HG03565 (cell line): ENCODE results near the gene ARF4.
A peak's percentile ranks its signal among the peaks of the same experiment; 100 is the strongest.
"Not testable (repeated sequence)": the region's sequence is repeated elsewhere in the genome, so short reads cannot be mapped to it uniquely, and the experiment has no call there.

Source experiments
- ATAC-seq: cut with Tn5 transposase; IDR thresholded peaks from one replicate; pipeline ENCODE4 v1.9.1; 2021; ENCODE audit warnings: mild to moderate bottlenecking, moderate library complexity; ENCODE audit not compliant: unreplicated experiment

Gene ARF4

DNA sequence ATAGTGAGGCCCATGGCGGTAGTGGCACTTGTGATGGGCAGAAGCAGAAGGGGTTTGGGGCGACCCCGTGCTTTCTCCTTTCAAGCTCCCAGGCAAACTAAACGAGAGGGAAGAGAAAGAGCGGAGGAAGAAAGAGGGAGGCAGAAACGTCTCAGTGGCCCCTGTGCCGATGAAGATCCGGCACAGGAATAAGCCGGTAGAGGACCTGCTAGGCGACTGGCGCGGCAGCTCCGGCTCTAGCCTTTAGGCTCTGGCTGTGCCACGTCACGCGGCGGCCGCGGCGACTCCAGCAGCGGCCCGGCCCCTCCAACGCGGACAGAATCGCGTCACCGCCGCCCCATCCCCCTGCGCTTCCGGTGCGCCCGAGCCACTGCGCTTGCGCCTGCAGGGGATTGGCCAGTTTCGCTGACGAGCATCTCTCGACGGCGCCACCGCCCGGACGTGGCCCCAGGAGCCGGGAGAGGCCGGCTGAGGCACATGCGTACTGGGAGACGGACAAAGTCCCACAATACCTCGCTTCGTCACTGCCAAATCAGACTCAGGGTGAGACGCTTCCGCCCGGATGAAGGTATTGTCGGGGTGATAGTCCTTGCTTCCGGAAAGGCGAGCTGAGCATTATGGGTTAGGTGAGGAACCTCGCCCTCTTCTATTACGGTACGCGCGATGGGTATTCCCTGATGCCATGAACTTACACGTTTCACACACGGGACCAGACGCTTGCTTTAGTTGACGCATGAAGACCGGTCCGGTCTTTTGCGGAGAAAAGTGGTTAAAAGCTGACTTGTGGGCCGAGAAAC lies at the start of gene ARF4:
Gene ARF4, minus strand, starts transcription at position 218 of the 797 bp plus-strand sequence. Its CDS starts 204 bp downstream, at position 14.
- ATAC-seq: peak; percentile 92

DNA sequence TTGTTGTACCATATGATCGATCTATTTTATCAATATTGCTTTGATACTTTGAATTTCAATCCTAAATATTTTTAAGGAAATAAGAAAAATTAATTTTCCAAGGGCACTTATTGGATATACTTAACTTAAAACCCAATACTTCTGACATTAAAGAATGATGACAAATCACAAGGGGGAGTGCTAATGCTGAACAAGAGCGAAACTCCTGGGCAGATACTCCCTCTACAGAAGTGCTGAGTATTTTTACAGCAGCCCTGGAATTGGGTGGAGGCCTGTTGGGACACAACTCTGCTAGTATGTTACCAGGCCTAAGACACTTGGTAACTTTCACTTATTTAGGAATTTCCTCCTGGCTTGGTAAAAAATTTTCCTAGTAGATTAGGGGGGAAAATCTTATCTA lies 49.6 kb upstream of the ARF4 start:
- ATAC-seq: no peak

DNA sequence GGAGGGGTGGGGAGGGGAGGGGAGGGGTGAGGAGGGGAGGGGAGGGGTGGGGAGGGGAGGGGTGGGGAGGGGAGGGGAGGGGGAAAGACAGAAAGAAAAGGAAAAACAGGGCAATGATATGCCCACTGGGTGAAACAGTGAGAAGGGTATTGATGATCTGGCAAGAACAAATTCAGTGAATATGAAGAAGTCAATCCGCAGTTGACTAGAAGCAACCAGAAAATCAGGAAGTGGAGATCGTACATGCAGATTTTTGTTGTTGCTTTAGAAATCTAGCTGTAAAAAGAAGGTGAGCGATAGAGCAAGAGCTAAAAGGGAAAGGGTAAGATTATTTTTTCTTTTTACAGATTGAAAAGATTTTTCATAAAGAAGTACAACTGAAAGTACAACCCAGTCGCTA lies 47.6 kb upstream of the ARF4 start:
- no peak for ATAC-seq

DNA sequence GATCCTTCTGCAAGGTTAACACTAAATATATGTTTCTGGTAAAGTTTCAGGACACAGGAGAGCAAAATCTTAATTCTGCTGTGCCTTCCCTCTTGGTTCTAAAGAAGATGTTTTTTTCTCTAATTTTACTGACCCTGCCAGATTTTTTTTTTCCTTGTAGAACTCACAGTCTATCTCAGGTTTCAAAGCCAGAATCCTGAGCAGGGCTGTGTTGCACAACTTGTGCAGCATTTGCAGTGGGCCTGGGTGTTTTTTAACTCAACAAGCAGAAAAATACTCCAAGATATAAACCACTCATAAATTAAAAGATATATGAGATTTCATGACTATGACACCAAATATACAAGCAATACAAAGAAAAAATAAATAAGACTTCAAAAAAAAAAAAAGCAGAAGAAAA lies 40.2 kb upstream of the ARF4 start:
- no peak for ATAC-seq

DNA sequence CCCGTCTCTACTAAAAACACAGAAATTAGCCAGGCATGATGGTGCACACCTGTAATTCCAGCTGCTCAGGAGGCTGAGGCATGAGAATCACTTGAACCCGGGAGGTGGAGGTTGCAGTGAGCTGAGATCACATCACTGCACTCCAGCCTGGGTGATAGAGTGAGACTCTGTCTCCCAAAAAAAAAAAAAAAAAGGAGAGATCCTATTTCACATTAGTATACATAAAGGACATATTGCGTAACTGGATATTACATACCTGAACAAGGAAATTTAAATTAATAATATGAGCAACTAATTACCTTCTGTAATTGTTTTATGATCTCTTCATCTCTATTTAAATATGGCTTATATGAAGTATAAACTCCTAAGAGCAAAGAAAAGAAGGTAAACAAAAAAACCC lies 37.1 kb upstream of the ARF4 start:
- not testable (repeated sequence) for ATAC-seq

DNA sequence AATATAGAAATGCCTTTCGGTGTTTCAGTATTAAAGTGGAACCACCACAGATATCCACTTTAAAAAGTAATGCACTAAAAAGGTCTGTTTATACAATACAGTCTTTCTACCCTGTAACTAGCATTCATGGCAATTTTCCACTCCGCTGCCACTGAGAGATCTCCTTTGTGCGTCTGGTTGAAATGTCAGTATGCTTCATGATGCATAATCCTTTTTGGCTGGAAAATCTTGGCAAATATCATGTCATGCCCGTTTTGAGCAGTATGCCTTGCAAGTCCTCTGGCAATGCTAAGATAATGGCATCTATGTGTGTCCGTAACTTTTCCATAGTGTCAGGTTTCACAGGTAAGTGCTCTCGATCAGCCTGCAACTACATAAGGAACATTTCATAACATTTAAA lies 30.8 kb upstream of the ARF4 start:
- no peak for ATAC-seq

DNA sequence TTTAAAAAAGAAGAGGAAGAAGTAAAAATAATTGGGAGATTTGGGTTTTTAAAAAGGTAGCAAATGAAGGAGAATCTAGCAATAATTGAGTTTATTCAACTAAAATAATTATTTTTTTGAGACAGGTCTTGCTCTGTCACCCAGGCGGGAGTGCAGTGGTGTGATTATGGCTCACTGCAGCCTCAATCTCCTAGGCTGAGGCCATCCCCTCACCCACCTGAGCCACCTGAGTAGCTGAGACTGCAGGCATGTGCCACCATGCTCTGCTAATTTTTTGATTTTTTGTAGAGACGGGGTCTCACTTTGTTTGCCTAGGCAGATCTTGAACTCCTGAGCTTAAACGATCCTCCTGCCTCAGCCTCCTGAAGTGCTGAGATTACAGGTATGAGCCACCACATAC lies 27.7 kb upstream of the ARF4 start:
- no peak for ATAC-seq

DNA sequence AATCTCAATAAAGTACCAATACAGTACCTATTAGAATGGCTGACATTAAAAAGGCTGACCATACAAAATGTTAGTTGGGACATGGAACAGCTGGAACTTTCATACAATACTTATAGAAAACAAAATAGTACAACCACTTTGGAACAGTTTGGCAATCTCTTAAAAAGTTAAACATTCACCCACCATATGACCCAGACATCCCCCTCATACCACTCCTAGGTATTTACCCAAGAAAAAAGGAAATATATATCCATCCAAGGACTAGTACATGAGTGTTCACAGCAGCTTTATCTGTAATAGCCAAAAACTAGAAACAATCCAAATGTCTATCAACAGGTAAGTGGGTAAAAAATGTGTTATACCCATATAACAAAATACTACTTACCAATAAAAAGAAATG lies 25.2 kb upstream of the ARF4 start:
- ATAC-seq: no peak

DNA sequence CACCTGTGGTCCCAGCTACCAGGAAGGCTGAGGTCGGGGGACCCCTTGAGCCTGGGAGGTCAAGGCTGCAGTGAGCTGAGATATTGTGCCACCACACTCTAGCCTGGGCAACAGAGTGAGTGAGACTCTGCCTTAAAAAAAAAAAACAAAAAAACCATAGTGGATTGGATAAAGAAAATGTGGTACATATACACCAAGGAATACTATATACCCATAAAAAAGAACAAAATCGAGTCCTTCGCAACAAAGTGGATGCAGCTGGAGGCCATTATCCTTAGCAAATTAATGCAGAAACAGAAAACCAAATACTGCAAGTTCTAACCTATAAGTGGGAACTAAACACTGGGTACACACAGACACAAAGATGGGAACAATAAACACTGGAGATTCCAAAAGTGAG lies 20.6 kb upstream of the ARF4 start:
- ATAC-seq: no peak

DNA sequence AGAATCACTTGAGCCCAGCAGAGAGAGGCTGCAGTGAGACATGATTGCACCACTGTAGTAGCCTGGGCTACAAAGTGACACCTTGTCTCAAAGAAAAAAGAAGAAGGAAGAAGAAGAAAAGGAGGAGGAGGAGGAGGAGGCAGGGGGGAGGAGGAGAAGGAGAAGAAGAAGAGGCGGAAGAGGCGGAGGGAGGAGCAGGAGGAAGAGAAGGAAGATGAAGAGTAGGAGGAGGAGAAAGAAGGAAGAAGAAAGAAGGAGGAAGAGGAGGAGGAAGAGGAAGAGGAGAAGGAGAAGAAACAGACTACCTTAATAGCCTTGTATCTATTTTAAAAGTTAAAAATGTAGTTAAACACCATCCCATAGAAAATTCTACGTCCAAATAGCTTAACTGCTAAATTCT lies 19.1 kb upstream of the ARF4 start:
- ATAC-seq: no peak

DNA sequence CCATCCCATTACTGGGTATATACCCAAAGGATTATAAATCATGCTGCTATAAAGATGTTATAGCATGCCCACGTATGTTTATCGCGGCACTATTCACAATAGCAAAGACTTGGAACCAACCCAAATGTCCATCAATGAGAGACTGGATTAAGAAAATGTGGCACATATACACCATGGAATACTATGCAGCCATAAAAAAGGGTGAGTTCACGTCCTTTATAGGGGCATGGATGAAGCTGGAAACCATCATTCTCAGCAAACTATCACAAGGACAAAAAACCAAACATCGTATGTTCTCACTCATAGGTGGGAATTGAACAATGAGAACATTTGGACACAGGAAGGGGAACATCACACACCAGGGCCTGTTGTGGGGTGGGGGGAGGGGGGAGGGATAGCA lies 14.7 kb upstream of the ARF4 start:
- not testable (repeated sequence) for ATAC-seq

DNA sequence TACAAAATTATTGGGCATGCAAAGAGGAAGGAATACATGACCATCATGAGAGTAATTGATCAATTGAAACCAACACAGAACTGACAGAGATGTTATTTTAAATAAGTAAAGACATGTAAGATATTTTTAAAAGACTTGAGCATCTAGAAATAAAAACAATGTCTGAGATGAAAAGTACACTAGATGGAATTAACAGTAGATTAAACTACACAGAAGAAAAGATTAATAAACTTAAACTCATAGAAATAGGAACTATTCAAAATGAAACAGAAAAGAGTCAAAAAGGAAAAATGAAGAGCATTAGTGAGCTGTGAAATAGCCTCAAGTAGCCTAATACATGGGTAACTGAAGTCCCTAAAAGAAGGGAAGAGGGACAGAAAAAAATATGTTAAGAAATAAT lies 8.5 kb upstream of the ARF4 start:
- ATAC-seq: no peak

DNA sequence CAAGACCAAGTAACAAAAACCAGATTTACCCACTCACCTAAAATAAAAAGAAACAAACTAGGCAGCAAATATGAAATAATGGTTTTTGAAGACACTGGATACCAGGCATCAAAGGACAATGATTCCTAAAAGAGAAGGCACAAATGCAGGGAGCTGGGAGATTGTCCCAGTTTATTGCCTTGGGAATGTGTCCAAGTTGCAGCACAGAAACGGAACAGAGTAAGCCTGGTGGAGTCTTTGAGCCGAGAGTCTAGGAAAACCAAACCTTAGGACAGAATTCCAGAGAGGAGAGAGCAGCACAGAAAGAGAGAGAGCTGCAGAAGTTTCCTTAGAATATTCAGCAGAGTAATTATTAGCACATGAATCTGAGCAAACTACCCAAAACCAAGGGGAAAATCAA lies 7.8 kb upstream of the ARF4 start:
- no peak for ATAC-seq

DNA sequence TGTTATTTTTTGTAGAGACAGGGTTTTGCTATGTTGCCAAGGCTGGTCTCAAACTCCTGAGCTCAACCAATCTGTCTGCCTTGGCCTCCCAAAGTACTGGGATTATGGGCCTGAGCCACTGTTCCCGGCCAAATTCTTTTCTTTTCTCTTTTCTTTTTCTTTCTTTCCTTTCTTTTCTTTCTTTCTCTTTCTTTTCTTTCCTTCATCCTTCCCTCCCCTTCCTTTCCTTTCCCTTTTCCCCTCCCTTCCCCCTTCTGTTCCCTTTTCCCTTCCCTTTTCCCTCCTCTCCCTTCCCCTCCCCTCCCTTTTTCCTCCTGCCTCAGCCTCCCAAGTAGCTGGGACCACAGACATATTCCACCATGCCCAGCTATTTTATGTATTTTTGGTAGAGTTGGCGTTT lies 3.1 kb upstream of the ARF4 start:
- ATAC-seq: no peak

DNA sequence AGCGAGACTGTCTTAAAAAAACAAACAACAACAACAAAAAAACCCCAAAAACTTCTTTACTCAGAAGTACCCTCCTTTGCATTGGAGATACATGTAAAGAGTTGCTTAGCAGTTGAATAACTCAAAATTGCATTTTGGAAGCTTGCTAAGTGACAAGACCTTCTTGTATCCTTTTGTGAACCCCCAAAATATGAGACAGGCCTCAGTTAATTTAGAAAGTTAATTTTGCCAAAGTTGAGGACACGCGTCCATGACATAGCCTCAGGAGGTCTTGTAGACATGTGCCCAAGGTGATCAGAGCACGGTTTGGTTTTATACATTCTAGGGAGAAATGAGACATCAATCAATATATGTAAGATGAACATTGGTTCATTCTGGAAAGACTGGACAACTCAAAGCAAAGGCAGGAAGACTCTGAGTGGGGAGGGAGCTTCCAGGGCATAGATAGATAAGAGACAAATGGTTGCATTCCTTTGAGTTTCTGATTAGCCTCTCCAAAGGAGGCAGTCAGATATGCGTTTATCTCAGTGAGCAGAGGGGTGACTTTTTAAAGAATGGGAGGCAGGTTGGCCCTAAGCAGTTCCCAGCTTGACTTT lies 1.7 kb upstream of the ARF4 start:
- no peak for ATAC-seq

DNA sequence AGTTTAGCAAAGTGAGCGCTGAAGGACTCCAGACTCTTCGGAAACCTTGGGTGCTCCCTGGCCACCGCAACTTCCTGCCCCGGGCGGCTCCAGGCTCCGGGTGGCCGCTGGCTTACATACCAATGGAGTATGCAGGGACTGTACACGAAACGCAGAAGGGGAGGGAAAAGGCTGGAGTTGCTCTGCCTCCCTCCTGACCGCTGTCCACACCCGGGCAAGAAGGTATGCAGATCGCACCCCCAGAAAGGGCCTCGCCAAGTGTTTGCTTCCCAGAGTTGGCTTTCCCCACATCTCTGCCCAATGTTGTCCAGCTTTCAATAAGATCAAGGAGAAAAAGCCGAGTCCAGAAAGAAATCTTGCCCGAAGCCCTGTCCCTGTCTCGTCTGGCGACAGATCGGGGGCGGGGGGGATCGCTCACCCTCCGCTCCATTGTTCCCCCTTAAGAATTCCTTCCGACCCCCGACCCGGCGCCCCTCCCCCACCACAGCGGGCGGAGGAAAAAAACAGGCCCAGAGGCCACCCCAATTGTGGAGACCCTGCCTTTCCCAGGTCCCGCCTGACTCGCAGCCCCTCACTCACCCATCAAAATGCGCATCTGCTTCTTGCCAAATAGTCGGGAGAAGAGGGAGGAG lies 533 bp downstream of the ARF4 start:
- ATAC-seq: no peak

DNA sequence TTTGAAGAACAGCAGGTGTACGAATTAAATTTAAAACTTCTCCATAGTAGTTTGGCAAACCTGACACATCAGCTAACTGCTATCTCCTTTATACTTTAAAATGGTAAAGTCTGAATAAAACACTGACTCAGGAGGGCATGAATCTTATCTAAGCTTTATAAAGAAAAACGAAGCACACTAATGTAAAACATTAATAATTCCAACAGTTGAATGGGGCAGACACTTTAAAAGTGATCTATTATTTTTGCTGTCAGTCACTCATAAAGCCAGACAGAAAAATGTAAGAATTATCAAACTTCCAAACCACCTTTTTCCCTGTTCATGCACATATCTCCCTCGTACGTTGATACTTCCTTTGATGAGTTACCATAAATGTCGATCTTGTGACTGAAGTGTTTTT lies 2.6 kb downstream of the ARF4 start:
- ATAC-seq: no peak

DNA sequence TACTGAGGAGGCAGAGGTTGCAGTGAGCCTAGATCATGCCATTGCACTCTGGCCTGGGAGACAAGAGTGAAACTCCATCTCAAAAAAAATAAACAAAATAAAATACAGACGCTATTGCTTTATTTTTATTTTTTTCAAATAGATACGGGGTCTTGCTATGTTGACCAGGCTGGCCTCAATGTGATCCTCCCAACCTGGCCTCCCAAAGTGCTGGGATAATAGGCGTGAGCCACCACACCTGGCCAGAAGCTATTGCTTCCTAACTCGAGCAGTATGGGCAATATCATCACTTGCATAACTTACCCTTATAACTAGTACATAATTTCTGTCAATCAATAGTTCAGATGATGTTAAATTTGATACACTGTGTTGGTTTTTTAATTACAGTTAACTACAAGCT lies 3.0 kb downstream of the ARF4 start:
- no peak for ATAC-seq

DNA sequence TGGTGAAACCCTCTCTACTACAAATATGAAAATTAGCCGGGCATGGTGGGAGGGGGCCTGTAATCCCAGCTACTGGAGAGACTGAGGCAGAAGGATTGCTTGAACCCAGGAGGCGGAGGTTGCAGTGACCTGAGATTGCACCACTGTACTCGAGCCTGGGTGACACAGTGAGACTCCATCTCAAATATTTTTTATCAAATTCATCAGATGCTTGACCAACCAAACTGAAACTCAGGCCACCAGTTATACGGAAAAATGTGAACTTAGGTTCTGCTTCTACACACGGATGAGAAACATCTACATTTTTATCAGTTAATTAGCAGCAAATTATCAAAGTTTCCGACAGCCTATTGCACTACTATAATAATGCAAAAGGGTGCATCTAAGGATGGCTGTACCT lies 4.8 kb downstream of the ARF4 start:
- no peak for ATAC-seq

DNA sequence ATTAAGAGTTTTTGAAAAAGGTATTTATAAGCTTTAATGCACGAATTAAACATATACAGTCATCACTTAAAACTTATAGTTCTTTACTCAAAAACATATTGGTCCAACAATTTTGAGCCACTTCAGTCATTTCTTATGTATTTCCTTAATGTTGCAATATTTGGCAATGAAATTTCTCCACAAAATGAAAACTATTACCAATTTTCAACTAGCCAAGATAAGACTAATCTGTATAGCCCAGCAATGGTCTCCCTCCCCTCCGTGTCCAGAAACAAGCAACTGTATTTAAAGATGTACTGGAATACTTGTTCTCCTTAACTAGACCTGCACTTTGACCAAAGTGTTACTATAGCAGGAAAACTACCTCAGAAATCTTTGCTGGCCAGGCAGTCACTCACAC lies 9.2 kb downstream of the ARF4 start:
- no peak for ATAC-seq

DNA sequence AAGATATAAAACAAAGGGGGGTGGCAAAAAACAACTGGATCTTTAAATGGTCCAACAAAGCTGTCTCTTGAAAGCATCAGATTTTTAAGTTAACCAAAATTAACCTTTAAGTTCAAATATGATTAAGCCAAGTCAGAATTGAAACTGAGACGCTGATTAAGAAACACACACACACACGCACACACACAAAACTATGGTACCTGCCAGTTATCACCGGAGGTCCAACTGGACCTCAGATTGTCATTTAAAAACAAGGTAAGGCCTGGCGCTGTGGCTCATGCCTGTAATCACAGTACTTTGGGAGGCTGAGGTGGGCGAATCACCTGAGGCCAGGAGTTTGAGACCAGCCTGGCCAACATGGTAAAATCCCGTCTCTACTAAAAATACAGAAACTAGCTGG lies 10.4 kb downstream of the ARF4 start:
- ATAC-seq: no peak

DNA sequence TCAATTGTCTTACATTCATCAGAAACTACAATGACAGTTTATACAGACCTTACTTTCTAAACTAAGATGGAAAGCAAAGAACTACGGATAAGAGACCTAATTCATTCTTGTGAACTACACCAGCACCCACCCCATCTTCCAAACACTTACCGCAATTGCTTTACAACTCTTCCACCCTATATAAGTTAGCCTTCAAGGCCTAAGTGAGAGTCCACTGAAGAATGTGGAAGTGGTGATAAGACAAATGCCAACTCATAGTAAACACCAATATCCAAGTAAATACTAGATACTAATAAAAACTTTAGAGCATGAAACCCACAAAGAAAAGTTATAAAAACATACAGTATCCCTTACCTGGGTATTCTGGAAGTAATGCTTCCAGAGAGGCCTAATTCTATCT lies 13.6 kb downstream of the ARF4 start:
- ATAC-seq: no peak
